T-cell (primary cell): ENCODE data around the gene COX7B2. TPM values are rescaled to one million over a fixed set of nuclear protein-coding genes. Genes with fewer than 3 reads are reported as not detected.

ENCODE experiments used
- ATAC-seq, 4 experiments: fragments of 200-7000 bp in 3 of 4; fragments of 150-1000 bp in 1 of 4; cut with Tn5 transposase; replicated peaks in 1 of 4; 1 replicate in 3 of 4; 2 replicates in 1 of 4; pipeline ENCODE4 v1.10.0; 2021; ENCODE audit warnings: moderate library complexity in 3 of 4, mild to moderate bottlenecking in 2 of 4, moderate number of reproducible peaks in 1 of 4
- CTCF ChIA-PET, 2 donors: fragments of 300-600 bp; sonication (Branson Sonifier 250); formaldehyde crosslinking; loops; one replicate each; lab custom pipeline; 2022; ENCODE audit warnings: antibody characterized with exemption in 2 of 2; lab: Charles Lee
- POLR2A ChIA-PET, 2 donors: fragments of 300-600 bp; sonication (Branson Sonifier 250); formaldehyde crosslinking; loops; one replicate each; lab custom pipeline; 2022; ENCODE audit warnings: antibody characterized with exemption in 2 of 2; lab: Charles Lee
- DNase-seq, 35 experiments: peaks; one replicate each; pipeline versions ENCODE4 v3.0.0 to v3.0.0-alpha.2; 2013 to 2023
- H3K27ac ChIP-seq: one replicate; pipeline ENCODE4 v1.5.1; 2013; ENCODE audit warnings: low read length
- H3K27me3 ChIP-seq, 2 experiments: replicated peaks in 1 of 2; 1 replicate in 1 of 2; 2 replicates in 1 of 2; pipeline versions ENCODE4 v1.6.1 to v1.7.0; 2013; ENCODE audit warnings: low read length in 1 of 2, mixed read lengths in 1 of 2; ENCODE audit not compliant: control insufficient read depth in 2 of 2, insufficient read depth in 2 of 2; ENCODE audit errors: extremely low read depth in 1 of 2
- H3K36me3 ChIP-seq, 2 donors: 1 replicate in 1 of 2; 2 replicates in 1 of 2; pipeline versions ENCODE4 v1.6.1 to v1.7.0; 2013; ENCODE audit warnings: low read length in 1 of 2; ENCODE audit not compliant: control insufficient read depth in 2 of 2, insufficient read depth in 1 of 2; ENCODE audit errors: extremely low read depth in 1 of 2
- H3K4me1 ChIP-seq, 2 experiments: 1 replicate in 1 of 2; 2 replicates in 1 of 2; pipeline versions ENCODE4 v1.6.1 to v1.7.0; 2013; ENCODE audit warnings: low read length in 2 of 2, mixed read lengths in 1 of 2; ENCODE audit not compliant: insufficient read depth in 2 of 2, control insufficient read depth in 1 of 2; ENCODE audit errors: extremely low read depth in 1 of 2
- H3K4me3 ChIP-seq, 2 donors: 1 replicate in 1 of 2; 2 replicates in 1 of 2; pipeline versions ENCODE4 v1.5.1 to v1.7.0; 2013; ENCODE audit warnings: mild to moderate bottlenecking in 2 of 2, low read length in 1 of 2, moderate library complexity in 1 of 2; ENCODE audit not compliant: control insufficient read depth in 1 of 2; ENCODE audit errors: extremely low read depth in 1 of 2
- H3K9me3 ChIP-seq: 2 replicates; pipeline ENCODE4 v1.7.0; 2013
- H3K27ac Mint-ChIP-seq, 2 donors: one replicate each; pipeline ENCODE4 v1.8.0; 2020 to 2021; ENCODE audit warnings: mild to moderate bottlenecking in 2 of 2, mixed read lengths in 2 of 2
- H3K27me3 Mint-ChIP-seq, 2 donors: one replicate each; pipeline ENCODE4 v1.8.0; 2021 to 2022; ENCODE audit warnings: mixed read lengths in 2 of 2
- H3K36me3 Mint-ChIP-seq: one replicate; pipeline ENCODE4 v1.8.0; 2021; ENCODE audit warnings: mixed read lengths
- H3K4me1 Mint-ChIP-seq, 3 donors: one replicate each; pipeline ENCODE4 v1.8.0; 2020 to 2022; ENCODE audit warnings: mixed read lengths in 3 of 3, mild to moderate bottlenecking in 1 of 3
- H3K4me3 Mint-ChIP-seq, 3 donors: one replicate each; pipeline ENCODE4 v1.8.0; 2020 to 2022; ENCODE audit warnings: mild to moderate bottlenecking in 3 of 3, mixed read lengths in 3 of 3, moderate library complexity in 3 of 3
- H3K9me3 Mint-ChIP-seq, 3 donors: one replicate each; pipeline ENCODE4 v1.8.0; 2020 to 2022; ENCODE audit warnings: mixed read lengths in 3 of 3
- WGBS: methylation state at CpG from one replicate; pipeline ENCODE4 v1.1.5; 2013; ENCODE audit warnings: missing lambda C conversion rate; ENCODE audit not compliant: insufficient coverage; 5-methylcytosine and 5-hydroxymethylcytosine counted together
- total RNA-seq, 35 experiments: library from RNA in 6 of 35; stranded (reverse) in 6 of 35; fragments of 120-200 nt in 1 of 35; gene quantifications; one replicate each; pipeline versions ENCODE4 v1.2.1 to v1.2.4 and lab custom pipeline; 2013 to 2026

COX7B2 gene
- total RNA-seq, 5 donors from 2014 or later (not counting 1 experiment from before 2014, with no cell fraction given): not detected

GRCh38 chr4:46924789-46925529, 15.9 kb upstream of the COX7B2 start:
- Histone ChIP-seq H3K27ac (no peak overlapping the region), H3K4me3 (no peak overlapping the region), H3K27me3 (no peaks in the 10 kb centered on the region), H3K36me3 (no peaks in the 10 kb centered on the region), H3K4me1 (no peaks in the 10 kb centered on the region), H3K9me3 (no peaks in the 10 kb centered on the region)
- POLR2A ChIA-PET: no interaction called here
- H3K27ac Mint-ChIP-seq: no peak overlapping the region
- no peaks in the 10 kb centered on the region for H3K9me3 Mint-ChIP-seq
- no peak for DNase-seq
- H3K27me3 Mint-ChIP-seq: peaks cover 0 to 4% of the 10 kb centered on the region in 2 donors
- CTCF ChIA-PET: no interaction called here
- H3K4me1 Mint-ChIP-seq: no peaks in the 10 kb centered on the region
- H3K36me3 Mint-ChIP-seq: no peaks in the 10 kb centered on the region
- H3K4me3 Mint-ChIP-seq: no peak overlapping the region
- ATAC-seq: no peak

- Histone ChIP-seq H3K27ac (no peak overlapping the region), H3K36me3 (no peaks in the 10 kb centered on the region), H3K4me3 (no peak overlapping the region), H3K4me1 (no peaks in the 10 kb centered on the region), H3K27me3 (no peaks in the 10 kb centered on the region), H3K9me3 (no peaks in the 10 kb centered on the region)
- POLR2A ChIA-PET: no interaction called here
- Mint-ChIP-seq H3K4me3 (no peak overlapping the region), H3K36me3 (no peaks in the 10 kb centered on the region), H3K9me3 (no peaks in the 10 kb centered on the region), H3K4me1 (no peaks in the 10 kb centered on the region), H3K27ac (no peak overlapping the region), H3K27me3 (no peaks in the 10 kb centered on the region)
- WGBS: no CpG with 5 or more reads among the region's 3 CpGs
- CTCF ChIA-PET: no interaction called here
- DNase-seq (no peak), ATAC-seq (no peak)
Observed at GRCh38 chr4:46922205-46922604, 13.2 kb upstream of the COX7B2 start.

- Mint-ChIP-seq H3K36me3 (no peaks in the 10 kb centered on the region), H3K4me3 (no peak overlapping the region), H3K9me3 (peaks cover 0 to 2% (median 0%) of the 10 kb centered on the region in 3 donors), H3K27me3 (peaks cover 0 to 1% of the 10 kb centered on the region in 2 donors), H3K27ac (no peak overlapping the region), H3K4me1 (no peaks in the 10 kb centered on the region)
- DNase-seq: no peak
- H3K4me3 ChIP-seq: no peak overlapping the region
- 72% methylated on average over 4 of the region's 4 CpGs for WGBS
- ATAC-seq: no peak
- H3K36me3 ChIP-seq: no peaks in the 10 kb centered on the region
- no peaks in the 10 kb centered on the region for H3K9me3 ChIP-seq
- no peaks in the 10 kb centered on the region for H3K27me3 ChIP-seq
- ChIA-PET POLR2A (no interaction called here), CTCF (interaction anchor here in 1 of 2 donors (0.7 kb wide), 1 partner anchor 19 kb away, joined by 4 read pairs; no protein-coding TSS in a partner anchor)
- H3K27ac ChIP-seq: no peak overlapping the region
- no peaks in the 10 kb centered on the region for H3K4me1 ChIP-seq
Observed at GRCh38 chr4:46908148-46908547, 897 bp downstream of the COX7B2 start.

- H3K9me3 Mint-ChIP-seq: no peaks in the 10 kb centered on the region
- H3K9me3 ChIP-seq: no peaks in the 10 kb centered on the region
- no peak for DNase-seq
- no peaks in the 10 kb centered on the region for H3K36me3 Mint-ChIP-seq
- H3K27me3 Mint-ChIP-seq: no peaks in the 10 kb centered on the region
- H3K4me1 Mint-ChIP-seq: no peaks in the 10 kb centered on the region
- POLR2A ChIA-PET: no interaction called here
- WGBS: no CpG with 5 or more reads among the region's 1 CpG
- no peaks in the 10 kb centered on the region for H3K27me3 ChIP-seq
- no peak overlapping the region for H3K27ac Mint-ChIP-seq
- no peak overlapping the region for H3K4me3 ChIP-seq
- no peak for ATAC-seq
- no peak overlapping the region for H3K4me3 Mint-ChIP-seq
- no peaks in the 10 kb centered on the region for H3K36me3 ChIP-seq
- no peak overlapping the region for H3K27ac ChIP-seq
- CTCF ChIA-PET: no interaction called here
- no peaks in the 10 kb centered on the region for H3K4me1 ChIP-seq
Observed at GRCh38 chr4:46900082-46900481, 9.0 kb downstream of the COX7B2 start.

- Histone ChIP-seq H3K4me1 (no peaks in the 10 kb centered on the region), H3K27me3 (no peaks in the 10 kb centered on the region), H3K9me3 (no peaks in the 10 kb centered on the region), H3K27ac (no peak overlapping the region), H3K4me3 (no peak overlapping the region), H3K36me3 (no peaks in the 10 kb centered on the region)
- Mint-ChIP-seq H3K36me3 (no peaks in the 10 kb centered on the region), H3K27me3 (no peaks in the 10 kb centered on the region), H3K27ac (no peak overlapping the region), H3K4me3 (no peak overlapping the region), H3K9me3 (no peaks in the 10 kb centered on the region), H3K4me1 (no peaks in the 10 kb centered on the region)
- WGBS: no CpG with 5 or more reads among the region's 5 CpGs
- no peak for ATAC-seq
- ChIA-PET CTCF (no interaction called here), POLR2A (no interaction called here)
- DNase-seq: no peak
Observed at GRCh38 chr4:46894826-46895225, 14.2 kb downstream of the COX7B2 start.

- WGBS: 72% methylated on average over 2 of the region's 2 CpGs
- no peaks in the 10 kb centered on the region for H3K4me1 ChIP-seq
- H3K4me1 Mint-ChIP-seq: no peaks in the 10 kb centered on the region
- CTCF ChIA-PET: interaction anchor here in 1 of 2 donors (0.7 kb wide), 1 partner anchor 514 kb away, joined by 3 read pairs; no protein-coding TSS in a partner anchor
- H3K4me3 ChIP-seq: no peak overlapping the region
- DNase-seq (no peak), ATAC-seq (no peak)
- no peaks in the 10 kb centered on the region for H3K27me3 ChIP-seq
- H3K9me3 ChIP-seq: no peaks in the 10 kb centered on the region
- H3K9me3 Mint-ChIP-seq: no peaks in the 10 kb centered on the region
- H3K27ac ChIP-seq: no peak overlapping the region
- no peaks in the 10 kb centered on the region for H3K27me3 Mint-ChIP-seq
- no peak overlapping the region for H3K27ac Mint-ChIP-seq
- POLR2A ChIA-PET: no interaction called here
- no peak overlapping the region for H3K4me3 Mint-ChIP-seq
- H3K36me3 ChIP-seq: no peaks in the 10 kb centered on the region
- no peaks in the 10 kb centered on the region for H3K36me3 Mint-ChIP-seq
Observed at GRCh38 chr4:46890056-46890455, 19.0 kb downstream of the COX7B2 start.
